Measurements from ENCODE around the gene PNPLA1.

- no peak for TF ChIP-seq CTCF (IDR thresholded peaks at IDR 0.05)
- no peak for TF ChIP-seq POLR2A (IDR thresholded peaks at IDR 0.05)
Observed at GRCh38 chr6:36318690-36319435, 49.0 kb downstream of the PNPLA1 start.

All from body of pancreas (tissue), 4 donors.